ENCODE measurements around the gene NUDT16L1. TPM values are rescaled to one million over a fixed set of nuclear protein-coding genes. Genes with fewer than 3 reads are reported as not detected.

Gene NUDT16L1
- total RNA-seq, 1 experiment from 2014 or later, result 42.0 TPM

DNA sequence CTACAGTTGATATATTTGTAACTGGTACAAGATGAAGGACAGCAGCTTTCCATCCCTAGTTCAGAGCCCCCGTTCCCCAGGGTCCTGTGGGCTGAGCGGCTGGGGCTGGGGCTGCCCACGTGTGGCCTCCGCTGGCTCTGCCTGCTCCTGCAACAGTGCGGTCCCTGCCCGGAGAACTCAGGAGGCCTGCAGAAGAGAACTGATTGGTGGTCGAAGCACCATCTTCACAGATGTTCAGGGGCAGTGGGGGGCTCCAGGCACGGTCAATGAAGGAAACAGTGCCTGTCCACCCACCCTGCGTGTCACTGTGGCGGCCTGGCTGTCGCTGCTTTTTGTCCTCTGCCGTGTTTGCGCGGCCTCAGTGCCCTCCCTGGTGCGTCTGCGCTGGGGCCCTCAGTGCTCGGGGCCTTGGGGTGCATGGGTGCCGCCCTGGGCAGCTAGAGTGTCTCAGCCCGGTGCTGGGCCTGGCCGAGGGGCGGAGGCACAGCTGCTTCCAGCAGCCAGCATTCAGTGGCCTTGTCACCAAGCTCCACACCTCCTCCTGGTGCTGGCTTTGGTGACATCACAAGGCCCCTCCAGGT is 4.2 kb upstream of the NUDT16L1 start (continued):
- no peak for TF ChIP-seq TEAD4 (CRISPR knock-in tag; IDR thresholded peaks at IDR 0.05)
- TF ChIP-seq ZNF138 (CRISPR knock-in tag; conservative IDR thresholded peaks at IDR 0.05), result no peak

DNA sequence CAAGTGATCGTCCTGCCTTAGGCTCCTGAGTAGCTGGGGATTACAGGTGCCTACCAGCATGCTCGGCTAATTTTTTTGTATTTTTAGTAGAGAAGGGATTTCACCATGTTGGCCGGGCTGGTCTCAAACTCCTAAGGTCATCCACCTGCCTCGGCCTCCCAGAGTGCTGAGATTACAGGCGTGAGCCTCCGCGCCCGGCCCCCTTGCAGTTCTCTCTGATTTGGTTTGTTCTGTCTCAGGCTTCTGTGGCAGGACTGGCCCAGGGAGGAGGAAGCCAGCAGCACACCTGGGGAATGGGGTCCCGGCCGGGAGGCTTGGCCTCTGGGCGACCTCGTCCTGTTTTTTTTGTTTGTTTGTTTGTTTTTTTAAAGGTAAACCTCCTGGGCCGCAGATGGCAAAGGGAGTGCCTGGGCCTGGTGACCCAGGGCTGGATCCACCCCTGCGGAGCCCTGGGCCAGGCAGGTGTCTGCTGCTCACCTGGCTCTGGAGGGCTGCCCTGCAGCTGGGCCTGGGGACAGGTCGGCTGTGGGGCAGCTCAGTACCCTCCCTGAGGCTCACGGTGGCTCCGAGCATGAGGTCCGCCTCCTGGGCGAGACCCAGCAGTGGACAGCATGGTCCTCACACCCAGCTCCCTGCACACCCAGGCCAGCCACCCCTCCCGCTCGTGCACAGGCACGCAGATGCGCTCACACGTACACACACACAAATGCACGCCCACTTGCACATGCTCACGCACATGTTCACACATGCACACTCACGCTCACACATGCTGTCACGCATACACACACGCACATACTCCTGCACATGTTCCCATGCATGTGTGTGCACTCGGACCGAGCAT is 3.3 kb upstream of the NUDT16L1 start:
- CTCF ChIA-PET, result interaction anchor here (1.4 to 6.5 kb wide), 3 partner anchors 7 to 172 kb away, joined by 3 to 63 read pairs (median 6); no protein-coding TSS in a partner anchor
- Mint-ChIP-seq H3K27ac (peak overlapping the region; percentile 83), H3K4me1 (no peaks in the 10 kb centered on the region), H3K36me3 (peaks cover 1% of the 10 kb centered on the region; the same call in 1 of the 2 replicates), H3K9me3 (no peaks in the 10 kb centered on the region), H3K4me3 (no peak overlapping the region), H3K27me3 (ENCODE audit: low read depth) (no peaks in the 10 kb centered on the region)
- DNase-seq (ENCODE audit: low spot score) (no peak), ATAC-seq (no peak)
- TF ChIP-seq, protein P1, sequence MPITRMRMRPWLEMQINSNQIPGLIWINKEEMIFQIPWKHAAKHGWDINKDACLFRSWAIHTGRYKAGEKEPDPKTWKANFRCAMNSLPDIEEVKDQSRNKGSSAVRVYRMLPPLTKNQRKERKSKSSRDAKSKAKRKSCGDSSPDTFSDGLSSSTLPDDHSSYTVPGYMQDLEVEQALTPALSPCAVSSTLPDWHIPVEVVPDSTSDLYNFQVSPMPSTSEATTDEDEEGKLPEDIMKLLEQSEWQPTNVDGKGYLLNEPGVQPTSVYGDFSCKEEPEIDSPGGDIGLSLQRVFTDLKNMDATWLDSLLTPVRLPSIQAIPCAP (CRISPR knock-in tag; IDR thresholded peaks at IDR 0.05), result no peak
- TF ChIP-seq PRRX2 (CRISPR knock-in tag; IDR thresholded peaks at IDR 0.05), result no peak
- TF ChIP-seq ZNF232 (CRISPR knock-in tag; IDR thresholded peaks at IDR 0.05), result no peak
- no peak for TF ChIP-seq MYBL2 (CRISPR knock-in tag; IDR thresholded peaks at IDR 0.05)
- TF ChIP-seq NFYB (CRISPR knock-in tag; conservative IDR thresholded peaks at IDR 0.05; ENCODE audit: low read depth), result no peak
- TF ChIP-seq ZNF219 (CRISPR knock-in tag; IDR thresholded peaks at IDR 0.05; ENCODE audit: borderline replicate concordance), result no peak
- TF ChIP-seq, protein P2, sequence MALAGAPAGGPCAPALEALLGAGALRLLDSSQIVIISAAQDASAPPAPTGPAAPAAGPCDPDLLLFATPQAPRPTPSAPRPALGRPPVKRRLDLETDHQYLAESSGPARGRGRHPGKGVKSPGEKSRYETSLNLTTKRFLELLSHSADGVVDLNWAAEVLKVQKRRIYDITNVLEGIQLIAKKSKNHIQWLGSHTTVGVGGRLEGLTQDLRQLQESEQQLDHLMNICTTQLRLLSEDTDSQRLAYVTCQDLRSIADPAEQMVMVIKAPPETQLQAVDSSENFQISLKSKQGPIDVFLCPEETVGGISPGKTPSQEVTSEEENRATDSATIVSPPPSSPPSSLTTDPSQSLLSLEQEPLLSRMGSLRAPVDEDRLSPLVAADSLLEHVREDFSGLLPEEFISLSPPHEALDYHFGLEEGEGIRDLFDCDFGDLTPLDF (CRISPR knock-in tag; IDR thresholded peaks at IDR 0.05), result no peak
- TF ChIP-seq, protein P3, sequence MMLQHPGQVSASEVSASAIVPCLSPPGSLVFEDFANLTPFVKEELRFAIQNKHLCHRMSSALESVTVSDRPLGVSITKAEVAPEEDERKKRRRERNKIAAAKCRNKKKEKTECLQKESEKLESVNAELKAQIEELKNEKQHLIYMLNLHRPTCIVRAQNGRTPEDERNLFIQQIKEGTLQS (CRISPR knock-in tag; conservative IDR thresholded peaks at IDR 0.05), result no peak
- no peak for TF ChIP-seq SP1 (CRISPR knock-in tag; conservative IDR thresholded peaks at IDR 0.05)
- TF ChIP-seq, protein P4, sequence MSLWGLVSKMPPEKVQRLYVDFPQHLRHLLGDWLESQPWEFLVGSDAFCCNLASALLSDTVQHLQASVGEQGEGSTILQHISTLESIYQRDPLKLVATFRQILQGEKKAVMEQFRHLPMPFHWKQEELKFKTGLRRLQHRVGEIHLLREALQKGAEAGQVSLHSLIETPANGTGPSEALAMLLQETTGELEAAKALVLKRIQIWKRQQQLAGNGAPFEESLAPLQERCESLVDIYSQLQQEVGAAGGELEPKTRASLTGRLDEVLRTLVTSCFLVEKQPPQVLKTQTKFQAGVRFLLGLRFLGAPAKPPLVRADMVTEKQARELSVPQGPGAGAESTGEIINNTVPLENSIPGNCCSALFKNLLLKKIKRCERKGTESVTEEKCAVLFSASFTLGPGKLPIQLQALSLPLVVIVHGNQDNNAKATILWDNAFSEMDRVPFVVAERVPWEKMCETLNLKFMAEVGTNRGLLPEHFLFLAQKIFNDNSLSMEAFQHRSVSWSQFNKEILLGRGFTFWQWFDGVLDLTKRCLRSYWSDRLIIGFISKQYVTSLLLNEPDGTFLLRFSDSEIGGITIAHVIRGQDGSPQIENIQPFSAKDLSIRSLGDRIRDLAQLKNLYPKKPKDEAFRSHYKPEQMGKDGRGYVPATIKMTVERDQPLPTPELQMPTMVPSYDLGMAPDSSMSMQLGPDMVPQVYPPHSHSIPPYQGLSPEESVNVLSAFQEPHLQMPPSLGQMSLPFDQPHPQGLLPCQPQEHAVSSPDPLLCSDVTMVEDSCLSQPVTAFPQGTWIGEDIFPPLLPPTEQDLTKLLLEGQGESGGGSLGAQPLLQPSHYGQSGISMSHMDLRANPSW (CRISPR knock-in tag; conservative IDR thresholded peaks at IDR 0.05; ENCODE audit: low read depth), result no peak
- TF ChIP-seq ELF4 (CRISPR knock-in tag; IDR thresholded peaks at IDR 0.05; ENCODE audit: low read depth), result no peak
- no peak for TF ChIP-seq ESRRA (CRISPR knock-in tag; IDR thresholded peaks at IDR 0.05; ENCODE audit: borderline replicate concordance)
- POLR2A ChIA-PET, result interaction anchor here (0.6 kb wide), 1 partner anchor 61 kb away, joined by 3 read pairs; no protein-coding TSS in a partner anchor

DNA sequence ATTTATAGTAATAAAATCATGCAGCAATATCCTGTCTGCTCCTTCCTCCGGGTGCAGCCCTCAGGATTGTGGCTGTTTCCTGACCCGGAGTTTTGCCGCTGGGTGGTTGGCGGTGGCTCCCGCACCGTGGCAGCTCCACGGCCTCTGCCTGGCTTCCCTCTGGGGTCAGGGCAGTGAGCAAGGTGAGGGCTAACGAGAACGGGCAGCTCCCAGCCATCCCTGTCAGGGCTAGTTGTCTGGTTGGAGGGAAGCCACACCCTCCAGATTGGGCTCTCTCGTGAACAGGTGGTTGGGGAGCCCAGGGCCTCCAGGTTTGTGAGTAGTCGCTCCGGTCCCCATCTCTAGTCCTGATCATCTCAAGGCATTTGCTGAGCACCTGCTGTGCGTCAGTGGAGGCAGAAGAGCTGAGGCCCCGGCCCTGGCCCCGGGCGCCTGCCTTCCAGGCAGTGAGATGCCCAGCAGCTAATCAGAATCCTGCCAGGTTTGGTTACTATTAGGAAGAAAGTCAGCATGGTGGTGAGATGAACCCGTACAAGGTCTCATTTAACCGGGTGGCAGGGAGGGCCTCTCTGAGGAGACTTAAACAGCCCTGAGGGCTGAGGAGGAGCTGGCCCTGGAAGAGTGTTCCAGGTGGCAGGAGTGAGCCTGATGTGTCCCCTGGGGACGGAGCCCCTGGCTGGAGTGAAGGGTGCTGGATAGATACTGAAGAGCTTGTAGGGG is 2.3 kb upstream of the NUDT16L1 start:
- POLR2A ChIA-PET, result no interaction called here
- Mint-ChIP-seq H3K4me3 (peak overlapping the region; percentile 21; the same call in 1 of the 2 replicates), H3K27ac (no peak overlapping the region)
- TF ChIP-seq TP53 (CRISPR knock-in tag; IDR thresholded peaks at IDR 0.05) (no peak), ELF4 (CRISPR knock-in tag; IDR thresholded peaks at IDR 0.05; ENCODE audit: low read depth) (no peak), FOXK1 (CRISPR knock-in tag; IDR thresholded peaks at IDR 0.05) (no peak), ZNF219 (CRISPR knock-in tag; IDR thresholded peaks at IDR 0.05; ENCODE audit: borderline replicate concordance) (no peak), ATF1 (CRISPR knock-in tag; IDR thresholded peaks at IDR 0.05) (no peak), NFATC4 (CRISPR knock-in tag; IDR thresholded peaks at IDR 0.05) (no peak), ZNF396 (CRISPR knock-in tag; IDR thresholded peaks at IDR 0.05; ENCODE audit: borderline replicate concordance) (no peak)
- TF ChIP-seq, protein P5, sequence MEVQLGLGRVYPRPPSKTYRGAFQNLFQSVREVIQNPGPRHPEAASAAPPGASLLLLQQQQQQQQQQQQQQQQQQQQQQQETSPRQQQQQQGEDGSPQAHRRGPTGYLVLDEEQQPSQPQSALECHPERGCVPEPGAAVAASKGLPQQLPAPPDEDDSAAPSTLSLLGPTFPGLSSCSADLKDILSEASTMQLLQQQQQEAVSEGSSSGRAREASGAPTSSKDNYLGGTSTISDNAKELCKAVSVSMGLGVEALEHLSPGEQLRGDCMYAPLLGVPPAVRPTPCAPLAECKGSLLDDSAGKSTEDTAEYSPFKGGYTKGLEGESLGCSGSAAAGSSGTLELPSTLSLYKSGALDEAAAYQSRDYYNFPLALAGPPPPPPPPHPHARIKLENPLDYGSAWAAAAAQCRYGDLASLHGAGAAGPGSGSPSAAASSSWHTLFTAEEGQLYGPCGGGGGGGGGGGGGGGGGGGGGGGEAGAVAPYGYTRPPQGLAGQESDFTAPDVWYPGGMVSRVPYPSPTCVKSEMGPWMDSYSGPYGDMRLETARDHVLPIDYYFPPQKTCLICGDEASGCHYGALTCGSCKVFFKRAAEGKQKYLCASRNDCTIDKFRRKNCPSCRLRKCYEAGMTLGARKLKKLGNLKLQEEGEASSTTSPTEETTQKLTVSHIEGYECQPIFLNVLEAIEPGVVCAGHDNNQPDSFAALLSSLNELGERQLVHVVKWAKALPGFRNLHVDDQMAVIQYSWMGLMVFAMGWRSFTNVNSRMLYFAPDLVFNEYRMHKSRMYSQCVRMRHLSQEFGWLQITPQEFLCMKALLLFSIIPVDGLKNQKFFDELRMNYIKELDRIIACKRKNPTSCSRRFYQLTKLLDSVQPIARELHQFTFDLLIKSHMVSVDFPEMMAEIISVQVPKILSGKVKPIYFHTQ (CRISPR knock-in tag; IDR thresholded peaks at IDR 0.05), result no peak
- TF ChIP-seq, protein P6, sequence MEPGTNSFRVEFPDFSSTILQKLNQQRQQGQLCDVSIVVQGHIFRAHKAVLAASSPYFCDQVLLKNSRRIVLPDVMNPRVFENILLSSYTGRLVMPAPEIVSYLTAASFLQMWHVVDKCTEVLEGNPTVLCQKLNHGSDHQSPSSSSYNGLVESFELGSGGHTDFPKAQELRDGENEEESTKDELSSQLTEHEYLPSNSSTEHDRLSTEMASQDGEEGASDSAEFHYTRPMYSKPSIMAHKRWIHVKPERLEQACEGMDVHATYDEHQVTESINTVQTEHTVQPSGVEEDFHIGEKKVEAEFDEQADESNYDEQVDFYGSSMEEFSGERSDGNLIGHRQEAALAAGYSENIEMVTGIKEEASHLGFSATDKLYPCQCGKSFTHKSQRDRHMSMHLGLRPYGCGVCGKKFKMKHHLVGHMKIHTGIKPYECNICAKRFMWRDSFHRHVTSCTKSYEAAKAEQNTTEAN (CRISPR knock-in tag; IDR thresholded peaks at IDR 0.05), result no peak

More for the DNA sequence above, 2.3 kb upstream of the NUDT16L1 start:
- Mint-ChIP-seq H3K9me3 (no peaks in the 10 kb centered on the region), H3K27me3 (ENCODE audit: low read depth) (no peaks in the 10 kb centered on the region), H3K36me3 (no peaks in the 10 kb centered on the region; the same call in 1 of the 2 replicates), H3K4me1 (no peaks in the 10 kb centered on the region)
- CTCF ChIA-PET, result interaction anchor here (1.1 to 6.5 kb wide), 4 partner anchors 8 to 215 kb away, joined by 3 to 63 read pairs (median 4); partner anchors contain the start of gene HMOX2
- ATAC-seq (no peak), DNase-seq (ENCODE audit: low spot score) (no peak)
